IPS-11a (cell line): Measurements from ENCODE around the gene UGT1A3.

Source experiments
- H3K4me3 ChIP-seq: one replicate; pipeline ENCODE4 v1.5.1; 2013; ENCODE audit warnings: low read depth, low read length, control low read depth

The UGT1A3 gene

DNA sequence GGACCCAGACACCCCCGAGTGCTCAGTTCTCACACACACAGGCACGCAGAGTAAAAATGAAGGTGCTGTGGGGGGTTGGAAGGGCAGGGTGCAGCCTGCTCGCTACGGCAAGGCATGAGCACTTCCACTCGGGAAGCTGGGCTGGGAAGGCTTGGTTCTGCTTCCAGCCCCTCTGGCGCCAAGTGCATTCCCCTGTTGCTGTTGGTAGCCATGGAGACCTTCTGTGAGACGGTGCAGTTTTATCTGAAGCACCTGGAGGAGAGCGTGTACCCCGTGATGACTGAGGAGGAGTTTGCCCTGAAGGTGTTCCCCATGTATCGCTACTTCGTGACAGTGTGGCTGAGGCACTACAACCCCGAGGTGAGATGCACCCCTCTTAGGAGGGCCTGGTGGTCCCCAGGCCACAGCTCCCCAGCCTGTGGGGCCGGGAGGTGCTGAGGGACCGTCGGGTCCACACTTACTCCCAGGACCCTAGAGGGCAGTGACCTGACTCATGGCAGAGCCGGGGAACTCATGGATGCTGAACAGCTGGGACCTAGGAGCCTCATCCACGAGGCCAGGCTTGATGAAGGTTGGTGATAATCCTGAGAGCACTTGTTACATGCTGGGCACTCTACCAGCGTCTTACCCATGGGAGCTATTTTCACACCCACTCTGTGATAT is 64.8 kb downstream of the UGT1A3 start:
- no peak overlapping the region for H3K4me3 ChIP-seq

DNA sequence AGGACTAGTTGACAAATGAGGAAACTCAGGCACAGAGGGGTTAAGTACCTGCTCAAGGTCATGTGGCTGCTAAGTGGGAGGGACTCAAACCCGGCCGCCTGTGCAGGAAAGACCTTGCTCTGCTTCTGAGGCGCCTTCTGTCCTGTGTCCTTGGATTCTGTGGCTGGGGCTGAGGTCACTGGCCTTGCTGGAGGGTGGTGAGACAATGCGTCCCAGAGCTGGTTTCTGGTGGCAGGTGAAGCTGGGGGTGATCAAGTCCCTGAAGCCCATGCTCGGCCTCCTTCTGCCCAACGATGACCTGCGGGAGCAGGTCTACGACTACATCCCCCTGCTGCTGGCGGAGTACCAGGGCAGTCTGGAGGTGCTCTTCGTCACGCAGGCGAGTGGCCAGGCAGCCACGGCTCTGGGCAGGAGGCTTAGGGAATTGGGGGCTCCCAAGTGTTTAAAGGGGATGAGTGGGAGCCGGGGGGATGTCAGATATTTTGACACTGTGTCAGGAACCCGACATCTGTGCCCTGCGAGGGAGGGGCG is 65.4 kb downstream of the UGT1A3 start:
- H3K4me3 ChIP-seq: no peak overlapping the region

DNA sequence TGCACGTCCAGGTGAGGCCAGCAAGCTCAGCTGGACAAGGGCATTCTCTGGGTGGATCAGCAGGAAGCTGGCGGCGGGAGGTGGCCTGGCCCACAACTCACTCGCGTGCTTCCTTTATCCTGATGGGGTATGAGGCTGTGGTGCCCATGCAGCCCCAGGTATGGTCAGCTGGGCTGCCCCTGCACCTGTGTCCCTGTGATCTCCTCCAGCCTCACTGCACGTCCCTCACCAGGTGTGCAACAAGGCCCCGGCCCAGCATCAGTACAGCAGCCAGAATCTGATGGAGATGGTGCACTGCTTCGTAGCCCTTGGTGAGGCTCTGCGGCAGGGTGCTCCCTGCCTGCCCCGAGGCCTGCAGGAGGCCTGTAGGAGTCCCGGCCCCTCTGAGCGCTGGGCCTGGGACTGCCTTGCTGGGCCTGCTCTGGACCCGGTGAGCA is 66.9 kb downstream of the UGT1A3 start:
- H3K4me3 ChIP-seq: no peak overlapping the region

DNA sequence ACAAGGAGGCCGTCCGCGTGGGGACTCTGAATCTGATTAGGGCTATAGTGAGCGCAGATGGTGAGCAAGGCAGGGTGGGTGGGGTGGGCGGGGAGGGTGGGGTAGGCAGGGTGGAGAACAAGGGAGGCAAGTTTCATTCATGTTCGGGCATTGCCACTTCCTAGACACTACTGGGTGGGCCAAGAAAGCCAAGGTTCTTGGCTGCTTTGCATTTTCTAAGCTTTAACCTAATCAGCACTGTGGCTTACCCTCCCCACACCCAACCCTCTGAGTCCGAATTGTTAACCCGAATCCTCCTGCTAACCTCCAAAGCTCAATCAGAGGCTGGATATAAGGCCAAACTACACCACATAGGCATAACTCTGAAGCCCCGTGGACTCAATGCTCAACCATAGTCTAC is 67.4 kb downstream of the UGT1A3 start:
- no peak overlapping the region for H3K4me3 ChIP-seq

DNA sequence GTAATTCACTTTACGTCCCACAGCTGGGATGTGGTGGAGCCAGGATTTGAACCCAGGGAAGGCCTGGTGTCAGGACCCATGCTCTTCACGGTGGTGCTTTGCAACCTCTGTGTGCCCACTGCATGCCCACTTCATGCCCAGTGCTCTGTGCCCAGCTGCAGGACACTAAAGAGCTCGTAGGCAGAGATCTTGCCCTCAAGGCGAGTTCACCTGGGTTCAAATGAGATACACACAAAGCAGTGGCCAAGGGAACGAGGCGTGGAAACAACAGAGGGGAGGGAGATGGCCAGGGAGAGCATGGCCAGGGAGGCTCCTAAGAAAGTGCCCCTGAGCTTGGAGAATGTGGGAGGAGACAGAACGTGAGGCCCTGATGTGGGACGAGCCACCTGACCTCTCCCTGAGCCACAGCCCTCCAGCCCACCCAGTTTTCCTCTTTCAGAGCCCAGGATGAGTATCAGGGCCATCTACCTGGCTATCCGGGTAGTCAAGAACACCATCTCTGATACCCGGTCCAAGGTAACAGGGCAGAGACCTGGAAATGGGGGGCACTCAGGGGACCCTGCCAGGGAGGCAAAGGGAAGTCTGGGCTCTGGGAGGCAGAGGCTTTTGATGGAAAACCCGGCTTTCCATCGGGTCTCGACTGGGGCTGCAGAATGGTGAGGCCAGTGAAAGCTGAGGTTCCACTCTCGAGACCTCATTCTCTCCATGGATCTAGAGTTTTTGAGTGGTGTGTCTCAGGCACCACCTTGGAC is 69.7 kb downstream of the UGT1A3 start:
- H3K4me3 ChIP-seq: no peak overlapping the region

DNA sequence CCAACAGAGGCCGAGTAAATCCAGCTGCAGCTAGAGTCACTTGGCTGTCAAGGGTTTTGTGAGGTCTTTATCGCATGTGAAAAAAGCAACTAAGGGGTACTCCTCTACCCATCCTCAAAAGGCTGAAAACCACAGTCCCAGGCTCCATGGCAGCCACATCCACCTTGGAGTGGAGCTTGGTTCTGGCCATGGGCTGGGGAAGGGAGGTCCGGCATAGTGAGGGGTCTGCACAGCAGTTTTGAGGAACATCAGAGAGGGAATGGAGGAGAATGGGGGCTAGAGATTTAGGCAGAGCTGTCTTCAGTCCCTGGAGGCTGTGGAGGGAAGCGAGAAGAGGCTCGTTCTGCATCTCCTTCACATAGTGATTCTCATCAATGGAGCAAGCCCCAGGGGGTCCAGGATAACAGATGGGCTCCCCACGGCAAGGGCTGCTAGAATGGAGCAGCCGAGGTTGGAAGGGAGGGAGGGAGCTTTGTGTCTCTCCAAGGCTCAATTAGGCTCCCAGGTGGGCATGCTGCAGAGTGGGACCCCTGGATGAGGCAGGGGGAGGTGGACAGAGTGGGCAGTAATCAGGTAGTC is 70.3 kb downstream of the UGT1A3 start:
- H3K4me3 ChIP-seq: no peak overlapping the region

DNA sequence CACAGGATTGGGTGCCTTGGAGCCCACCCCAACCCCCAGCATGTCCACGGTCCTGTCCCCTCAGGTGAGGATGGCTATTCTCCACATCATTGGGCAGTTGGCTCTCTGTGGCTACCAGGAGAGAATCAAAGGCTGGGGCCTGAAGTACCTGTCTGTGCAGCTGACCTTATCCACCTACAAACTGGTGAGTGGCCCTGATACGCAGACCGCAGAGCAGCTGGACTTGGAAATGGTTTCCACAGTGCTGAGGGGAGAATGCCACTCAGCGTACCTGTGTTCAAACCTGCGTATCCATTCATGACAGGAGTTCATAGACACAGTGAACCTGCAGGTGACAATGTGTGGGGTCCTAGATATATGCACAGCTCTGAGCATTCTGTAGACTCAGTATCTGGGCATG is 70.9 kb downstream of the UGT1A3 start:
- H3K4me3 ChIP-seq: no peak overlapping the region

DNA sequence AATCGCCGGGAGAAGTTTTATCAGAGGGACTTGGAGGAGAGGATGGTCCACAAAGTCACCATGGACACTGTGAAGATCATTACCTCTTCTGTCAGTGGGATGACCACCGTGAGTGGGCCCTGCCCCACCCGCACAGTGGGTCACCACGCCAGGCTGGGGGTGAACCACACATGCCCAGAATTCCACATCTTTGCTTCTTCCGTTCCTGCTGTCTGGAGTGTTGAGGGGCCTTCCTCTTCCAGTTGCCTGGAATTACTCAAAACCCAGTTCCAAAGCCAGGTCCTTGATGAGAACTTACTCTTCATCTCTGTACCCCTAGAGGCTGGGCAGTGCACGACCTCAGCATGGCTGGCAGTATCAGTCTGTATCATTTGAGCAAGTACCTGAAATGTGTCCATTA is 71.4 kb downstream of the UGT1A3 start:
- no peak overlapping the region for H3K4me3 ChIP-seq

DNA sequence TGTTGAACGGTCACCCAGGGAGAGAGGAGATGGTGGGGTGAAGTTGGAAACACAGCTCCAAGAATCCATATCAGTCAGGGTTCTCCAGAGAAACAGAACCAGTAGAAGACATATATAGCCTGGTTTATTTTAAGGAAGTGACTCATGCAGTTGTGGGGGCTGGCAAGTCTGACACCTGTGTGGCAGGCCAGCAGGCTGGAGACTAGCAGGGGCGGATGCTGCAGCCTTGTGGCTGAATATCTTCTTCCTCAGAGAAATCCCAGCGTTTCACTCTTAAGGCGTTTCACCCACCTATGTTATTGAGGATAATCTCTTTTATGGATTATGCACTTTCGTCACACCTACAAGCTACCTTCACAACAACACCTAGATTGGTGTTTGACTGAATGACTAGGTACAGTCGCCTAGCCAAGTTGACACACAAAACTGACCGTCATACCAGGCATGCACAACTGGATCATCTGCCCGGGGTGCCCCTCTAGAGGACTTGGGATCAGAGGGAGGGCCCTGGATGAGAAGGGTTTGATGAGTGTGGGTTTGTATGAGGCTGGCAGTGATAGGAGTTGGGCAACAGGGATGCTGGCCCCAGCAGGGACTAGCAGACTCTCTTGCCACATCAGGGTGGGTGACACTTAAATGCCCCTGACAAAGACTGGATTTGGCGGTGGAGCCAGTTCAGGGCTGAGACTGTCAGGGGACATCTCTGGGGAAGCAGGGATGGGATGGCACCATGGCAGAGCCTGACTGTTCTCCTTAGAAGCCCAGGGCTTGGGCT is 72.7 kb downstream of the UGT1A3 start:
- no peak overlapping the region for H3K4me3 ChIP-seq

DNA sequence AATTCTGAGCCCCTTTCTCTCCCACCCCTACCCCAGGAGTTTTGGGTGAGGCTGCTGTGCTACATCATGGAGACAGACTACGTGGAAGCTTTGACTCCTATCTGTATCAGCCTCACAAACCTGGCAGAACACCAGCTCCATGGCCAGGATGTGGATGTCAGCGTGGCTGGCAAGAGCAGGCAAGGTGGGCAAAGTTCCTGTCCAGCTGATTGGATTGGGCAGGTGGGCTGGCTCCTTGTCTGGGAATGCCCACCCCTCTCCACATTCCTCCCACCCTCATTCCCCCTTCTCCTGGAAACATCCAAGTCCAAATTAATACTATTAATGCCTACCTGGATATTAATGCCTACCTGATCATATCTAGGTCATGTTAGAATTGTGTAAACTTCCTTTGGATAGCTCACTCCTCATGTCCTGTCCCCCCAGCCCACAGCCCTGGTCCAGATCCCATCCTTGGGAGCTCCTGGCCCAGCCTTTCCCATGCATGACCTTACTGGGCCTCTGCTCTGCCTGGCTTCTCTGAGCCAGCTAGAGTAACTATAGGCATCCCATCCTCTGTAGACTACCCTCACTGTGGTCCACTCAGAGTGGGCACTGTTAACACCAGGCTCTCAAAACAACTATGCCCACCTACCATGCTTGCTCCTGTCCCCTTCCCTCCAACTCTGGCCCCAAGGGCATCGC is 73.4 kb downstream of the UGT1A3 start:
- H3K4me3 ChIP-seq: no peak overlapping the region

DNA sequence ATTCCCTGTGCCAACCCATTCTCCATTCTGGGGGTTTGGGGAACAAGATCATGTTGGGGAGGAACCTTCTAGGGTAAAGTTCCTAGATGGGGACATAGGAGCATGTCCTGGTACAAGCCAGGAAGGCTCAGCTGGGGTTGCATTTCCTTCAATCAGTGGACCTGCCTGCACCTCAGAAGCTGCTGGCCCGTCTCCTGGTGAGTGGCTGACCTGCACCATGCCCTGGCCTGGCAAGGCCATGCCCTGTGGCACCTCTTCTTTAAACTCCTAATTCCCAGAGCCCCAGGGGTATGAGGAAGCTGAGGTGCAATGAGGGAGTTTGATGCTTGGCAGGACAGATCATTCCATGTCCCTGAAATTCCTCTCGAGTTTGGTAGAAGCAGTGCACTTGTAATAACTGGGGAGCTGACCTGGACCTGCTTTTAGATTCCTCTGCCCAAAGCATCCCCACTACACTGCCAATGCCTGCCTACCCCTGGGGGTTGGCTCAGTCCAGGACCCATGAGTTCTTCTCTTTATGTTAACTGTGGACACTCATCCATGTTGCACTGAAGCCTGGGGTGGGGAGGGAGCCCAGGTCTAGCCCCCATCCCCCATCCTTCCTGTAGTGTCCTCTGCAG is 74.6 kb downstream of the UGT1A3 start:
- H3K4me3 ChIP-seq: no peak overlapping the region

DNA sequence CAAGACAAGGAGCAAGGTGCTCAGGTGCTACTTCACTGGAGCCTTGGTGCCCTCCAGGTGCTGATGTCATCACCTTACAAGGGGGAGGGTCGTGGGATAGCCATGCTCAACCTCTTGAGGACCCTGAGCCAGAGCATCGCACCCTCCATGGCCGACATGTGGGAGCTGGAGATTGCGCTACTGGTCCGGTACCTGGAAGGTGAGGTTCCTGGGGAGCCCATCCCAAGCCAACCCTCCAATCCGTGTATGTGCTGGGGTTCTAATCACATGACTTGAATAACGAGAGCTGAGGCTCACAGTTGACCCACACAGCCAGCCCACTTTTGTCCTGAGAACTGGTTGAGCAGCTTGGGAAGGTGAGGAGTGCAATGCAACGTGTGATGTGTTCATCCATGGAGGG is 75.2 kb downstream of the UGT1A3 start:
- H3K4me3 ChIP-seq: no peak overlapping the region

DNA sequence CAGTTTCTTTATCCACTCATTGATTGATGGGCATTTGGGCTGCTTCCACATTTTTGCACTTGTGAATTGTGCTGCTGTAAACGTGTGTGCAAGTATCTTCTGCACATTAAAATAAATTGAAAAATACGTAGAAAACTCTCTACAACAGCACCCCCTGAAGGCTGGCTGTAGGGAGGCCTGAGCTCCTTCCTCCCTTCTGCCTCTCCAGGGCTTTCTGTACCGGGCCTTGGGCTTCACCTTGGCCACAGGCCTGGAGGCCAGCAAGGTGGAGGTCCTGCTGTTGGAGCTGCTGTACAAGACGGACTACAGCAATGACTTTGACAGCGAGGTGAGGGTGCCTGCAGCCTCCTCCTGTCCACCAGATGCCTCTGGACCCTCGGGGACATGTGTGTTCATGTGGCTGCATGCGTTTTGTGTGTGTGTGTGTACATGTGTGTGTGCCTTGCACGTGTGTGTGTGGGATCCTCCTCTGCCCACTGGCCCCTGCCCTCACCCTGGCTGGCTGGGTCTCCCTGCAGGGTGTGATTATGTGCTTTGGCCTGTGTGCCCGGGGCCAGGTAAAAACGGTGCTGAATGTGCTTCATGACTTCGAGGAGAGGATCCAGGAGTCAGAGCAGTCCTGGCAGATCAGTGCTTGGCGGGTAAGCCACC is 78.5 kb downstream of the UGT1A3 start:
- no peak overlapping the region for H3K4me3 ChIP-seq

DNA sequence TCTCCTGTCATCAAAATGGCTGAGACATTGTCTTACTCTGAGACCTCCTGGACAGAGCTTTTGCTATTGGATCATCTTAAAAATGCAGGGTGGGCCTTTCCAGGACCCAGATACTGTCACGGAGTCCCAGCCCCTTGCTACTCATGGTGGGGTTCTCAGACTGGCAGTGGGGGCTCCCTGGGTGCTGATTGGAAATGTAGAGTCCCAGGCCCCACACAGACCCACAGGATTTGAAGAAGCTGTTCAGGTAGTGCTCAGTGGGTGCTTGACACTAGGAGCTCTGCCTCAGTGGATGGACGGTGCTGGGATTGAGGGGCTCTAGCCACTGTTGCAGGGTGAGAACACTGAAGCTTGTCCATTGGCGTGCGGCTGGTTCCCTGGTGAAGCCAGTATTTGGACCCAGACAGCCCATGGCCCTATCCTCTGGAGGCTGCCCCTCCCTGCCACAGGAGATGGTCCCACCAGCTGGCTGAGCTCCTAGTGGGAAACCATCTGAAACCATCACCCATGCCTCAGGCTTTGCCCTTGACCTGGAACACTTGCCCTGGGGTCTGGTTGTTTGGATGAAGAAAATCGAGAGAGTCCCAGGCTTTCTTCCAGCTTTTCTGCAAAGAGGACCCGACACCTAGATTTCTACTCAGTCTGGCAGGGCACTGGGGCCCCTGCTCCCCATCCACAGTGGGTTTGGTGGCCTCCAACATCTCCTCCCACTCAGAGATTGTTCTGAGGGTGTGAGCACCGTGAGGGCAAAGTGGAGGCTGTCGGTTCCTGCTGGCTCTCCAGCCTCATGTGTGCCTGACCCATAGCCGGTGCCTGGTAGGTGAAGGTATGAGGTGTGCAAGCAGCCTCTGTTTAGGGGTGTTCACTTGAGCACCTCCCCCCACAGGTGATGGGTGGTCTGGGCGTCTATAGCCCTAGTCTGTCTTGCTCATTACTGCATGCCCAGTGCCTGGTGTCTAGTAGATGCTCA is 79.4 kb downstream of the UGT1A3 start:
- H3K4me3 ChIP-seq: no peak overlapping the region

DNA sequence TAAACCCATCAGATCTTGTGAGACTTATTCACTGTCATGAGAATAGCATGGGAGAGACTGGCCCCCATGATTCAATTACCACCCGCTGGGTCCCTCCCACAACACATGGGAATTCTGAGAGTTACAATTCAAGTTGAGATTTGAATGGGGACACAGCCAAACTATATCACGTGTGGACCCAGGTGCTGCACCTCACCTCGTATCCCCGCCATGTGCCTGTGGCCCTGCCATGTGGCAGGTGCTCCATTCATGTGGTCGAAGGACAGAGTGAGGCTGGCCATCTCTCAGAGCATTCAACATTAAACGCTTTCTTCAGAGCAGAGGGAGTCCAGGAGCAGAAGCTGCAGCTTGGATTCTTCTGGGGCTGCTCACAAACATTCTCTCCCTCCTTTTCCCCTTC is 81.5 kb downstream of the UGT1A3 start:
- no peak overlapping the region for H3K4me3 ChIP-seq

DNA sequence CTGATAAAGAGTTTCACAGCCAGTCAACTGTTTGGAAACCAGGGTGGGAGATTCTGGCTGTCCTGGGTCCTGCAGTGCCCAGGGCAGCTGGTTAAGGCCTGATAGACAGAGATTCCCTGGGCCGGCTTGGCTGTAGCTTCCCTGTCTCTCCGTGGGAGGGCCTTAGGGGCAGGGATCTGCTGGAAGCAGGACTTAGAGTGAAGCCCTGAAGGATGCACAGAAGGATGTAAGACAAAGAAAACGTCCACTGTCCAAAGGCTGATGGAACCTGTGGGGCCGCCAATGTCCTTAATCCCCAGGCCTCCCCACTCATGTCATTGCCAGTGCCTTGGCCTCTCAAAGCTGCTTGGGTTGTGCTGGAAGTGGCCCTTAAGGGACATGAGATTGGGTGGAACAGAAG is 82.2 kb downstream of the UGT1A3 start:
- no peak overlapping the region for H3K4me3 ChIP-seq

DNA sequence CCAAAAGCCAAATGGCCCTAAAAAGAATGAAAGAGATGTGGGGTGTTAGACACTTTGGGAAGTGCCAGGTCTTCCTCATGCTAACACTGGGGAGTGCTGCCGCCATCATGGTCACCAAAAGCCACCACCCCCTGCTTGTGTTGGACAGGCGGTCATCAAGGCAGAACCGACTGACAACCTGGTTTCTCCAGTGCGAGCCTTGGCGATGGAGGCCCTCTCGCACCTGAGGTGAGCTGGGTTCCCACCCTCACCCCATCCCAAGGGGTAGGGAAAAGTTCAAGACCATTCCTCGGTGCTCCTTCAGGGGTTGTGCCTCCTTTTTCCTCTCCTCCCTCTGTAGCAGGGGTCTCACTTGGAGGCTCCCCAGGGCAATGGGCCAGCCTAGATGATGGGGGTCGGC is 82.9 kb downstream of the UGT1A3 start:
- no peak overlapping the region for H3K4me3 ChIP-seq

DNA sequence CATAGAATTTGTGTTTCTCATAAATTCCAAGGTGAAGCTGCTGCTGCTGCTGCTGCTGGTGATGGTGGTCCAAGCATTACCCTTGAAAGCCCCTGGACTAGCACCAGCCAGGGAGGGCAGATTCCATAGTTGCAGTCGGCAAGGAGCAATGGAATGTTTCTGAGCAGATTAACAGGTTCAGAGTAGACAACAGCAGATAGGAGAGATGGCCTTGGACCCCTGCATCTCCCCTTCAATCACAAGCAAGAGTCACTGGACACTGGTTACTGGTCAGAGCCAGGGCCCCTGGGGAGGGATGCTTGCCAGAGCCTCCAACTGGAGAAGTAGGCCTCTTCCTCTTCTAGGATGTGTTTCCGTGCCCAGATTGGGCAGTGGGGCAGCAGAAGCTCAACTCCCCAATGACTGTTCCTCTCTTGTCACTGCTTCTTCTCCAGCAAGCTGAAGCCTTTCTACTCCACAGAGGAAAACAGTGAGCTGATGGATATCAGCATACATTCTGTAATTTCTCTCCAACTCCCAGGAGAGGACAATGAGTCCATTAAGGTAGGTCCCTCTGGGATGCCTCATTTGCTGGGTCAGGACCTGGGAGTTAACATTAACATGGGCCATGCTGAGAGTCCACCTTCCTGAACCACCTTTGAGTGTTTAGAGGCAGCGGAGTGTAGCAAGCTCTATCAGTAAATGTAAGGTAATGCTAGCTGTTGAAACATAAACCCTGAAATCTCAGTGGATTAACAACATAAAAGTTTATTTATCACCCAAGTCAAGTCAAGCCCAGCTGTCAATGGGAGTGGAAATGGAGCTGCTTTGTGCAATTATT is 84.6 kb downstream of the UGT1A3 start:
- H3K4me3 ChIP-seq: no peak overlapping the region
